GM18508 (cell line): Measurements from ENCODE around the gene C17orf100.
"Not testable (repeated sequence)": the region's sequence is repeated elsewhere in the genome, so short reads cannot be mapped to it uniquely, and the experiment has no call there.

Source experiments
- ATAC-seq: cut with Tn5 transposase; IDR thresholded peaks from one replicate; pipeline ENCODE4 v1.9.1; 2021; ENCODE audit warnings: moderate number of reproducible peaks; ENCODE audit not compliant: insufficient read depth, unreplicated experiment

Gene C17orf100

GRCh38 chr17:6686026-6686425 lies 34.5 kb downstream of the C17orf100 start:
- ATAC-seq: no peak

- no peak for ATAC-seq
Measured at GRCh38 chr17:6688944-6689343, 37.4 kb downstream of the C17orf100 start.

GRCh38 chr17:6690641-6691040 lies 39.1 kb downstream of the C17orf100 start:
- ATAC-seq: no peak

- ATAC-seq: no peak
Measured at GRCh38 chr17:6691546-6691945, 40.0 kb downstream of the C17orf100 start.

GRCh38 chr17:6691958-6692357 lies 40.4 kb downstream of the C17orf100 start:
- ATAC-seq: not testable (repeated sequence)

GRCh38 chr17:6695051-6695450 lies 43.5 kb downstream of the C17orf100 start:
- ATAC-seq: no peak

- no peak for ATAC-seq
Measured at GRCh38 chr17:6695565-6695964, 44.0 kb downstream of the C17orf100 start.

GRCh38 chr17:6696906-6697305 lies 45.3 kb downstream of the C17orf100 start:
- ATAC-seq: no peak

GRCh38 chr17:6698004-6698403 lies 46.4 kb downstream of the C17orf100 start:
- no peak for ATAC-seq

- ATAC-seq: no peak
Measured at GRCh38 chr17:6699997-6700947, 48.7 kb downstream of the C17orf100 start.

- ATAC-seq: no peak
Measured at GRCh38 chr17:6700948-6701307, 49.4 kb downstream of the C17orf100 start.

- no peak for ATAC-seq
Measured at GRCh38 chr17:6701719-6702118, 50.2 kb downstream of the C17orf100 start.

- no peak for ATAC-seq
Measured at GRCh38 chr17:6702567-6703215, 51.1 kb downstream of the C17orf100 start.
